ENCODE measurements around the gene TRAPPC2L.

The TRAPPC2L gene

DNA sequence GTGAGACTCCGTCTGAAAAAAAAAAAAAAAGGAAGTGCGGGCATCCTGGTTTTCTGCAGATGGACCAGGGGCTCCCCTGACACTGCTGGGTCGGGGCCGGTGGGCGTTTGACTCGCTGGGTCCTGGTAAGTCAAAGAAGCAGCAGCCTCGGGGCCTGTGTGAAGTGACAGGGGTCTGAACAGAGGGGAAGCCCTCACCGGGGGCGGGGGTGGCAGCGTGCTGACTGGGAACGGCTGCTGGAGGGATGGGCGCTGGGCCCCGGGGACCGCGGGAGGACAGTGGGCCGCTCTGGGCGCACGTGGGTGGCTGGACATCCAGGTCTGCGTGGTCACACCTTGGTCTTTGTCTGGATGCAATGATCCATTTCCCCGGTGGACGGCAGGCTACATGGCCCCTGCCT is 8.4 kb upstream of the TRAPPC2L start:
- Histone ChIP-seq H3K4me1 (ENCODE audit: control insufficient read depth in 1 of 2, insufficient read depth in 2 of 2, low read length in 2 of 2) (peaks cover 0 to 1% of the 10 kb centered on the region in 2 donors), H3K27me3 (ENCODE audit: control insufficient read depth in 1 of 2, insufficient read depth in 2 of 2, low read length in 2 of 2) (no peaks in the 10 kb centered on the region), H3K9ac (ENCODE audit: low read depth in 1 of 2, low read length in 2 of 2) (no peak overlapping the region), H3K9me3 (ENCODE audit: control insufficient read depth in 1 of 2, low read length in 2 of 2) (no peaks in the 10 kb centered on the region), H3K36me3 (ENCODE audit: control insufficient read depth in 1 of 2, insufficient read depth in 2 of 2, low read length in 2 of 2) (peaks cover 0 to 15% of the 10 kb centered on the region in 2 donors), H3K4me3 (ENCODE audit: low read depth in 1 of 2, low read length in 2 of 2) (no peak overlapping the region), H3K27ac (ENCODE audit: low read depth, low read length) (no peak overlapping the region)

DNA sequence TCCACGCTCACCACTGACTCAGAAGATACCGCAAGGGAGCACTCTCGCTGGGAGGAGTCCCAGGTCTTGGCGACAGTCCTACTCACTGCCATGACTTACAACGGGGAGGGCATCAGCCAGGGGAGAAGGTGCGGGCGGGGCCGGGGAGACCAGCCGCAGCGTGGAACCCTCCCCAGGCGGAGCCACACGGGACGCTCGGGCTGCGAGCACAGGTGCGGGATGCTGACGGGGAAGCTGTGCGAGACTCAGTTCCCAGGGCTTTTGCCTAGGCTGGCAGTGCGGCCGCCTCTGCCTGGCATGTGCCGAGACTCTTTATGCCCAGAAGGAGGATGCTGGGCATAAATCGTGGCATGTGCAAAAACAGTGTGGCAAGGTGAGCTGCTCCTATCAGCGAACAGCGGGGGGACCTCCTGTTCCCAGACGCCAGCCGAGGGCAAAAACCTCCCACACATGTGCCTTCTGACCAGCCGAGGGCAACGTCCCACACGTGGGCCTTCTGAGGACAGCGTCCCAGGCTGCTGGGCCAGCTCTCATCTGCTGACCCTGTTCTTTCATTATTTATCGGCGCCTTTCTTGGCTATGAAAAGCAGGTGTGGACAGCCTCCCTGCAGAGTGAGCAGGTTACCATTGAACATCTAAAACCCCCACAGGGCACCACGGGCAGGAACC is 6.3 kb upstream of the TRAPPC2L start:
- no peaks in the 10 kb centered on the region for H3K27me3 ChIP-seq (ENCODE audit: control insufficient read depth in 1 of 2, insufficient read depth in 2 of 2, low read length in 2 of 2)
- no peak overlapping the region for H3K9ac ChIP-seq (ENCODE audit: low read depth in 1 of 2, low read length in 2 of 2)
- no peak overlapping the region for H3K4me3 ChIP-seq (ENCODE audit: low read depth in 1 of 2, low read length in 2 of 2)
- peaks cover under 1 to 18% of the 10 kb centered on the region in 2 donors for H3K4me1 ChIP-seq (ENCODE audit: control insufficient read depth in 1 of 2, insufficient read depth in 2 of 2, low read length in 2 of 2)
- no peak overlapping the region for H3K27ac ChIP-seq (ENCODE audit: low read depth, low read length)
- H3K36me3 ChIP-seq (ENCODE audit: control insufficient read depth in 1 of 2, insufficient read depth in 2 of 2, low read length in 2 of 2), result peaks cover 0 to 15% of the 10 kb centered on the region in 2 donors
- no peaks in the 10 kb centered on the region for H3K9me3 ChIP-seq (ENCODE audit: control insufficient read depth in 1 of 2, low read length in 2 of 2)

DNA sequence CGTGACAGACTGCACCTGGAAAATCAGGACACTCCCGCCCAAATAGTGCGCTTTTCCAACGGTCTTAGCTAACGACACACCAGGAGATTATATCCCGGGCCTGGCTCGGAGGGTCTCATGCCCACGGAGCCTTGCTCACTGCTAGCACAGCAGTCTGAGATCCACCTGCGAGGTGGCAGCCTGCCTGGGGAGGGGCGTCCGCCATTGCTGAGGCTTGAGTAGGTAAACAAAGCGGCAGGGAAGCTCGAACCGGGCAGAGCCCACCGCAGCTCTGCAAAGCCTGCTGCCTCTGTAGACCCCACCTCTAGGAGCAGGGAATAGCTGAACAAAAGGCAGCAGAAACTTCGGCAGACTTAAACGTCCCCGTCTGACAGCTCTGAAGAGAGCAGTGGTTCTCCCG is 5.3 kb upstream of the TRAPPC2L start:
- Histone ChIP-seq H3K9me3 (ENCODE audit: control insufficient read depth in 1 of 2, low read length in 2 of 2) (no peaks in the 10 kb centered on the region), H3K36me3 (ENCODE audit: control insufficient read depth in 1 of 2, insufficient read depth in 2 of 2, low read length in 2 of 2) (peaks cover 0 to 15% of the 10 kb centered on the region in 2 donors), H3K4me3 (ENCODE audit: low read depth in 1 of 2, low read length in 2 of 2) (no peak overlapping the region), H3K4me1 (ENCODE audit: control insufficient read depth in 1 of 2, insufficient read depth in 2 of 2, low read length in 2 of 2) (peaks cover 6 to 25% of the 10 kb centered on the region in 2 donors), H3K9ac (ENCODE audit: low read depth in 1 of 2, low read length in 2 of 2) (no peak overlapping the region), H3K27me3 (ENCODE audit: control insufficient read depth in 1 of 2, insufficient read depth in 2 of 2, low read length in 2 of 2) (no peaks in the 10 kb centered on the region), H3K27ac (ENCODE audit: low read depth, low read length) (no peak overlapping the region)

DNA sequence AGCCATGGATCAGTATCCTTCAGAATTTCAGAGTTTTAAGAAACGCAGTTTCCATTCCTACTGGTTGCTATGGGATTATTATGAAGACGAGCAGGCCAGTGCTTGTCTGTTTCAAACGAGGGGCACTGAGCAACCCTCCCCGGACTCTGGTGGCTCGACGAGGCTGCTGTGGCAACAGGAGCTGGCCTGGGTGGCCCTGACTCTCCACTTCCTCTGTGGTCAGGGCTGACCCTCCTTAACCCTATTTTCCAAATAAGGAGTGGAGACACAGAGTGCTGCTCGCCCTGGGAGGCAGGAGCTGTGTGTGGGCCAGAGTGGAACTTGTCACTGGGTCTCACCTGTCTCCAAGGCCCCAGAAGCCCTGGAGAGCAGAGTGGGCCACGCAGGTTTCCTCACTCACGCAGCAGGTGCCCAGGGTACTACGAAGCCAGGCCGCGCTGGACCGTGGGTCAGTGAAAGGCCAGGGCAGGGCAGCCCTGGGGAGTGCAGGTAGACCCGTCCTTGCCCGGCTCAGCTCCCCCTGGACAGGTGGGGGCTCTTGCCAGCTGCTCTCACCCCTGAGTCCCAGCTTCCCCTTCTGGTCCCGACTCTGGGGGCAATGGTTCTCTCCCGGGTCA is 3.5 kb upstream of the TRAPPC2L start:
- Histone ChIP-seq H3K4me1 (ENCODE audit: control insufficient read depth in 1 of 2, insufficient read depth in 2 of 2, low read length in 2 of 2) (peaks cover 13 to 33% of the 10 kb centered on the region in 2 donors), H3K36me3 (ENCODE audit: control insufficient read depth in 1 of 2, insufficient read depth in 2 of 2, low read length in 2 of 2) (peaks cover 0 to 15% of the 10 kb centered on the region in 2 donors), H3K27ac (ENCODE audit: low read depth, low read length) (no peak overlapping the region), H3K9me3 (ENCODE audit: control insufficient read depth in 1 of 2, low read length in 2 of 2) (no peaks in the 10 kb centered on the region), H3K27me3 (ENCODE audit: control insufficient read depth in 1 of 2, insufficient read depth in 2 of 2, low read length in 2 of 2) (no peaks in the 10 kb centered on the region), H3K9ac (ENCODE audit: low read depth in 1 of 2, low read length in 2 of 2) (no peak overlapping the region), H3K4me3 (ENCODE audit: low read depth in 1 of 2, low read length in 2 of 2) (no peak overlapping the region)

DNA sequence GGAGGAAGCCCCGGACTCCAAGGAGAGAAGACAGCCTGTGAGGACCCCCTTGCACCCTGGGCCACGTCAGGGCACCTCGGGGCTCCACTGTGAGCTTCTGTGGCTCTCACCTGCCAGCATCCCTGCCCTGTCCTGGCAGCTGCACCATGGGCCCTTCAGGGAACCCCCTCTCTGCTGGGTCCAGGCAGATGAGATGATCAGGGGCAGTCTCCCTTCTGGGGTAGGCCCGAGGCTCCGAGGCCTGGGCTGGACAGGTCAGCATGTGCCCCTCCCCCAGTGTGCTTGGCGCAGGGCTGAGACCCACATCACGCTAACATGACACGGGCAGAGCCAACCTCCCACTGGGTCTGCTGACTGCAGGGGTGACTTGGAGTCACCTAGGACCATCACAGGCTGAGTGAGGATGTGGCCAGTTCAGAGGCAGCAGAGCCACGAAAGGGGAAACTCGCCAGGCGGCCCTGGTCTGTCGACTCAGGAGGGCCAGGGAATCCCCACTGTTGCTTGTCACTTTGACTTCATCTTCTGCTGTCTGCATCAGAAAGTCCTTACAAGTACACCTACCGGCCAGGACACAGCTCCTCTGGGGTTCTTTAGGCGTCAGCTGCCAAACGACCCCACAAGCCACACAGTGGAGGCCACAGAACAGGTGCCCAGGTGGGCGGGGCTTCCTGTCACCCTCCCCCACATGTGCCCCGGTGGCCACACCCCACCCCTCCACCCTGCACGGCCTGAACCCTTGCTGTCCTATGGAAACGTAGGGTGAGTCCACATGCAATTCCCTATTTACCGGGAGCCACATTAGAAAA is 2.4 kb upstream of the TRAPPC2L start:
- peaks cover 0 to 20% of the 10 kb centered on the region in 2 donors for H3K36me3 ChIP-seq (ENCODE audit: control insufficient read depth in 1 of 2, insufficient read depth in 2 of 2, low read length in 2 of 2)
- no peaks in the 10 kb centered on the region for H3K9me3 ChIP-seq (ENCODE audit: control insufficient read depth in 1 of 2, low read length in 2 of 2)
- H3K27me3 ChIP-seq (ENCODE audit: control insufficient read depth in 1 of 2, insufficient read depth in 2 of 2, low read length in 2 of 2), result no peaks in the 10 kb centered on the region
- peaks cover 15 to 33% of the 10 kb centered on the region in 2 donors for H3K4me1 ChIP-seq (ENCODE audit: control insufficient read depth in 1 of 2, insufficient read depth in 2 of 2, low read length in 2 of 2)
- no peak overlapping the region for H3K27ac ChIP-seq (ENCODE audit: low read depth, low read length)
- H3K4me3 ChIP-seq (ENCODE audit: low read depth in 1 of 2, low read length in 2 of 2), result no peak overlapping the region
- H3K9ac ChIP-seq (ENCODE audit: low read depth in 1 of 2, low read length in 2 of 2), result no peak overlapping the region

DNA sequence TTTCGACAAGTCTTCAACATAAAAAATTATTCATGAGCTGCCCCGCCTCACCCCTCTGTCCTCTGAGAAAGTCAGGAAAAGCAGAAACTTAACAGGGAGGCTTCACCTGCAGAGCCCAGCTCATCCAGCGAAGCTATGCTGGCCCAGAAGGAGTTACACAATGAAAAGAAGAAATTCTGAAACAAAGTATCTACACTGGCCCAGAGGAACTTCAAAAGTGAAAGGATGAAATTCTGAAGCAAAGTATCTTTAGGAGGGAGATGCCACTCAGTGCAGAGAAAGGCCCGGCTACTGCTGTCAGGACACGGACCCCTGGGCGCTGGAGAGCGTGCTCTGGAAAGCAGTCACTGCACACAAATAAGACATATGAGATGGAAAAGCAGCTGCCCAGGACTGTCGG is 1.8 kb upstream of the TRAPPC2L start:
- no peak overlapping the region for H3K4me3 ChIP-seq (ENCODE audit: low read depth in 1 of 2, low read length in 2 of 2)
- peaks cover 3 to 21% of the 10 kb centered on the region in 2 donors for H3K36me3 ChIP-seq (ENCODE audit: control insufficient read depth in 1 of 2, insufficient read depth in 2 of 2, low read length in 2 of 2)
- H3K27ac ChIP-seq (ENCODE audit: low read depth, low read length), result no peak overlapping the region
- no peaks in the 10 kb centered on the region for H3K9me3 ChIP-seq (ENCODE audit: control insufficient read depth in 1 of 2, low read length in 2 of 2)
- peaks cover 15 to 33% of the 10 kb centered on the region in 2 donors for H3K4me1 ChIP-seq (ENCODE audit: control insufficient read depth in 1 of 2, insufficient read depth in 2 of 2, low read length in 2 of 2)
- no peak overlapping the region for H3K9ac ChIP-seq (ENCODE audit: low read depth in 1 of 2, low read length in 2 of 2)
- no peaks in the 10 kb centered on the region for H3K27me3 ChIP-seq (ENCODE audit: control insufficient read depth in 1 of 2, insufficient read depth in 2 of 2, low read length in 2 of 2)

DNA sequence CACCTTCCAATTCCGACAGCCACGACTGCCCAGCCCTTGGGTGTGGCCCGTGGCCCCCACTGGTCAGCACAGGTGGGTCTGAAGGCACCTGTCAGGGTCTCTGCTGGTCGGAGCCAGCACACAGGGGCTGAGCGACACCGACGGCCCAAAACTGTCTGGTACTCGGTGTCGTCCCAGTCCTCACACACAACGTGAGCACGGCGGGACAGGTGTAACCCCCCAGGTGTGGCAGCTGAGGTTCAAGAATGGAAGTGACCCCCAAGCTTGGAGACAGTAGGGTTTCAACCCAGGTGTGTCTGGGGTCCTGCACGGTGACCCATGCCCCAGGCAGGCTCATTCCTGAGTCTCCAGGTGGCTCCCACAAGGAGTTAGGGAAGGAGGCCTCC is 1.2 kb upstream of the TRAPPC2L start:
- peak overlapping the region; percentile 52 to 69 for H3K4me3 ChIP-seq (ENCODE audit: low read depth in 1 of 2, low read length in 2 of 2)
- no peaks in the 10 kb centered on the region for H3K27me3 ChIP-seq (ENCODE audit: control insufficient read depth in 1 of 2, insufficient read depth in 2 of 2, low read length in 2 of 2)
- no peaks in the 10 kb centered on the region for H3K9me3 ChIP-seq (ENCODE audit: control insufficient read depth in 1 of 2, low read length in 2 of 2)
- no peak overlapping the region for H3K27ac ChIP-seq (ENCODE audit: low read depth, low read length)
- peaks cover 15 to 33% of the 10 kb centered on the region in 2 donors for H3K4me1 ChIP-seq (ENCODE audit: control insufficient read depth in 1 of 2, insufficient read depth in 2 of 2, low read length in 2 of 2)
- peak overlapping the region in 1 of 2 donors; percentile 39 for H3K9ac ChIP-seq (ENCODE audit: low read depth in 1 of 2, low read length in 2 of 2)
- H3K36me3 ChIP-seq (ENCODE audit: control insufficient read depth in 1 of 2, insufficient read depth in 2 of 2, low read length in 2 of 2), result peaks cover 8 to 22% of the 10 kb centered on the region in 2 donors

DNA sequence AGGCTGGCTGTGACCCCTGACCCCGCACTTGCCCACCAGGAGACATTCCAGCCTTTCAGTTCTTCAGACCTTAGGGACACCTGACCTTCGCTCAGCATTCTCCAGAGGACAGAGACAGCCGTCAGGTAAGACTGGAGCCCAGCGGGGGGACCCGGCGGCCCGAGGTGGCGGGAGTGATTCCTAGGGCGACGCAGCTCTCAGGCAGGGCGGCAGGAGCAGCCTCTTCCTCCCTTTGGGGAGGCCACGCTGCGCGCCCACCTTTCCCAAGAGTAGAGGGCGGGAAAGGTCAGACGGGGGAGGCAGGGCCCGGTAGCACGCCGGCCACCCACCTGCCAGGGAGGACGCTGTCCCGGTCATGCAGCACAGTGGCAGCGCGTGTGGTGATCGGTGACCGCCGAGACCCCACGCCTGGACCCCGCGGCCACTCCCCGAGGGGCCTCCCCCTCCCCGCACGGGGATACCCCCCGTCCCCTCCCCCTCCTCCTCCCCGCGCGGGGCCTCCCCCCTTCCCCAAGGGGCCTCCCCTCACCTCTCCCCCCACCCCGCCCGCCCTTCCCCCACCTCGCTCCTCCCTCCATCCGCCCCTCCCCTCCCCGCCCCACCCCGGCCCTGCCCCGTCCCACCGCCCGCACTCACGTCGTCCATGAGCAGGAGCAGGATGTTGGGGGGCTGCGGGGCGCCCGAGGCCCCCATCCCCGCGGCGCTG is 652 bp upstream of the TRAPPC2L start:
- Histone ChIP-seq H3K4me1 (ENCODE audit: control insufficient read depth in 1 of 2, insufficient read depth in 2 of 2, low read length in 2 of 2) (peaks cover 15 to 33% of the 10 kb centered on the region in 2 donors), H3K27me3 (ENCODE audit: control insufficient read depth in 1 of 2, insufficient read depth in 2 of 2, low read length in 2 of 2) (no peaks in the 10 kb centered on the region), H3K27ac (ENCODE audit: low read depth, low read length) (no peak overlapping the region), H3K9me3 (ENCODE audit: control insufficient read depth in 1 of 2, low read length in 2 of 2) (no peaks in the 10 kb centered on the region), H3K9ac (ENCODE audit: low read depth in 1 of 2, low read length in 2 of 2) (peak overlapping the region; percentile 39 to 43), H3K4me3 (ENCODE audit: low read depth in 1 of 2, low read length in 2 of 2) (peak overlapping the region; percentile 69 to 88), H3K36me3 (ENCODE audit: control insufficient read depth in 1 of 2, insufficient read depth in 2 of 2, low read length in 2 of 2) (peaks cover 10 to 26% of the 10 kb centered on the region in 2 donors)

DNA sequence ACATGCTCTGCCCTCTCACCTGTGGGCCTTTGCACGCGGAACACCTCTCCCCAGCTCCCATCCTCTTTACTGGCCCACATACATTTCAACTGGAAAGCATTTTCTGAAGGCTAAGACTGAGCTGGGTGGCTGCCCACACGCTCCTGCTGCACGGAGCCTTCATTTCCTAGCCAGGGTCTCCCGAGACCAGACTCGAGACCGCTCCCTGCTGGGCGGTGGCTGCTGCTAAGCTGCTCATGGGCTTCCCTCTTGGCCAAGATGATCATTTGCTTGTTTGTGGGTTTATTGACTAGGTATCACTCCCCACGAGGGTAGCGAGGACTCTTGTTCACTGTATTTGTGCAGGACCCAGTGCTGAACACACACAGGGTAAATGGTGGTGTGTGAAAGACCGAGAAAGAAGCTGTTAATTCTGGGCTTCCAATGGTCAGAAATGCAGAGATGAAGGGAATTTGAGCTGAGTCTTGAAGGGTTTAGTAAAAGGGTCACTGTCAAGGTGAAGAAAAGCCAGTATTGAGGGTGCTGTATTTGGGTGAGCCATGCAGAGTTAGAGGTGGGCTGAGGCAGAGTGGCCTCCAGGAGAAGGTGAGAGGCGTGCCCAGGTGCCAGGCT is 907 bp downstream of the TRAPPC2L start:
- Histone ChIP-seq H3K4me3 (ENCODE audit: low read depth in 1 of 2, low read length in 2 of 2) (peak overlapping the region; percentile 88 to 99), H3K9ac (ENCODE audit: low read depth in 1 of 2, low read length in 2 of 2) (peak overlapping the region; percentile 81 to 92), H3K27ac (ENCODE audit: low read depth, low read length) (no peak overlapping the region), H3K36me3 (ENCODE audit: control insufficient read depth in 1 of 2, insufficient read depth in 2 of 2, low read length in 2 of 2) (peaks cover 13 to 38% of the 10 kb centered on the region in 2 donors), H3K27me3 (ENCODE audit: control insufficient read depth in 1 of 2, insufficient read depth in 2 of 2, low read length in 2 of 2) (no peaks in the 10 kb centered on the region), H3K9me3 (ENCODE audit: control insufficient read depth in 1 of 2, low read length in 2 of 2) (no peaks in the 10 kb centered on the region), H3K4me1 (ENCODE audit: control insufficient read depth in 1 of 2, insufficient read depth in 2 of 2, low read length in 2 of 2) (peaks cover 15 to 33% of the 10 kb centered on the region in 2 donors)
